ENCODE results near the gene RFX3.

RFX3 gene

DNA sequence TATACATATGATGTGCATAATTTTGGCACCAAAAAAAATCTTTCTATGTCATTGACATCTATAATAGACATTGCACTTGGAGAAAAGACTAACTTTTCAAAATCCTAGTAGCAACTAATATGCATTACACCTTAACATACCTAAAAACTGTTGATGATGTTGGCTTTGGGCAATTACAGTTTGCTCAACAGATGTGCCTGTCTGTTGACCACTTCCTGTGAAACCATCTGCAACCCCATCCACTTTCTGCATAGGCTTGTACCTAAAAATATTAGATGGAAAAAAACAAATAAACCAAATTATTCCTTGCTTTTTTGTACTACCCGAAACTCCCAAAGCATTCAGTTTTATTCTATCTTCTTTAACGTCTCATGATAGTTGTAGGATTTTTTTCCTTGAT, 248.6 kb downstream of the RFX3 start:
- no peak for DNase-seq (ENCODE audit: low spot score)

DNA sequence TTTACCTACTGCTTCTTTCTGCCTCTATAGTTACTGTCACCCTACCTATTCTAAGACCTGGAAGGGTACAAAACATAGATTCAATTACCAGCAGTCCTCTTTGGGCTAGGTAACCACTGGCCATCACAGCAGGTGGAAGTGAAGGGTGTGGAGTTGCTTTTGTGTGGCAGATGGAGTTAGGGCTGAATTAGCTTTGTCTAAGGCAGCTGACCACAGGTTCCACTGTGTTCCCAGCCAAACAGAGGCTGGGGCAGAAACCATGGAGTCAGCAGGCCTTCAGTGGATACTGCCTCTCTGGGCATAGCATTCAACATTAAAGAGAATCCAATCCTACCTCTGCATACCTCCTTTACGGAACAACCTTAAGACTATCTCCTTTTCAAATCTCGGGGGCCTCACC, 254.2 kb downstream of the RFX3 start:
- no peak for DNase-seq (ENCODE audit: low spot score)

DNA sequence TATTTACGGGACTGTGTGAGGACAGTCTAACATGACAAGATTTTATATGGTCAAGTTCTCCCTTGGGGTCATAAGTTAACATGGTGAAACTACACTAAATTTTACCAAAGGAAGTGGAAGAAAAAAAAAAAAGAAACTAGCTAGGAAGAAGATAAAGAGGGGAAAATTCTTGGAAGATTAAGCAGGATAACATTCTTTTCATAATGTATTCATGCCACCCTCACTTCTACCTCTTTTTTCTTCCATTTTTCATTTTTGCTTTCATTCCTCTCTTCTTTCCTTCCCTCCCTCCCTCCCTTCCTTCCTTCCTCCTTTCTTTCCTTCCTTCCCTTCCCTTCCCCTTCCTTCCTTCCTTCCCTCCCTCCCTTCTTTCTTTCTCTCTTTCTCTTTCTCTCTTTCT, 254.6 kb downstream of the RFX3 start:
- DNase-seq (ENCODE audit: low spot score), result no peak

DNA sequence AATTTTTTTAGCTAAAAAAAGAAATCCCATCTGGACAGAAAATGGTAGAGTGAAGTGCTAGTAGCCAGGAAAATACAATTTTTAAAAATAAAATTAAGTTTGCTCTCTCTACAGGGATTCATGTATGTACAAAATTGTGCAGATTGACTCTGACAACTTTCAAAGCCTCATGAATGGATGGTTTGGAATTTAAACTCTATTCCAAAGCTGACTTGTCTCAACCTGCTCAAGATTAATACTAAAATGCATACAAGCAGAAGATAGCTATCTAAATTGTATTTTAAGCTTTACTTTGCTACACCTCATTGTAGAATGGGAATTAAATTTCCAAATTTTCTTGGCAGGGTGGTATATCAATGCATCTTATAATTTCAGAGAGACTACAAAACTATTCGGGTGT, 257.6 kb downstream of the RFX3 start:
- no peak for DNase-seq (ENCODE audit: low spot score)

DNA sequence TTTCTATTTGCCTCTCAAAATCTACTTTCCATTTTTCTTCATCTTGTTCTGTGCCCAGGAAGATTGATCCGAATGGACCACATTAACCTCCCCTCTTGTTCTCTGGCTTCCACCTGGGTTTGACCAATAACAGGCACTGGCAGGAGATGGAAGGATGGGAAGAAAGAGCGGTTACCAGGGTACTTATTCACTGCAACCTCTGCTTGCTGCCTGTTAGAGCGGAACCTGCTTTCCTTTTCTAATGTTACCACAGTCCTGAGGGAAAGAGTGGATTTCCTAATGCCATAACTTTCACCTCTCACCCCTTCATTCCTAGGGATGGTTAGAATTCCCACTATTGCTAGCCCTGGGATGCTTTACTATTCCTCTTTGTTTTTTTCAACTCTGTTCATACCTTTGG, 262.1 kb downstream of the RFX3 start:
- no peak for DNase-seq (ENCODE audit: low spot score)

DNA sequence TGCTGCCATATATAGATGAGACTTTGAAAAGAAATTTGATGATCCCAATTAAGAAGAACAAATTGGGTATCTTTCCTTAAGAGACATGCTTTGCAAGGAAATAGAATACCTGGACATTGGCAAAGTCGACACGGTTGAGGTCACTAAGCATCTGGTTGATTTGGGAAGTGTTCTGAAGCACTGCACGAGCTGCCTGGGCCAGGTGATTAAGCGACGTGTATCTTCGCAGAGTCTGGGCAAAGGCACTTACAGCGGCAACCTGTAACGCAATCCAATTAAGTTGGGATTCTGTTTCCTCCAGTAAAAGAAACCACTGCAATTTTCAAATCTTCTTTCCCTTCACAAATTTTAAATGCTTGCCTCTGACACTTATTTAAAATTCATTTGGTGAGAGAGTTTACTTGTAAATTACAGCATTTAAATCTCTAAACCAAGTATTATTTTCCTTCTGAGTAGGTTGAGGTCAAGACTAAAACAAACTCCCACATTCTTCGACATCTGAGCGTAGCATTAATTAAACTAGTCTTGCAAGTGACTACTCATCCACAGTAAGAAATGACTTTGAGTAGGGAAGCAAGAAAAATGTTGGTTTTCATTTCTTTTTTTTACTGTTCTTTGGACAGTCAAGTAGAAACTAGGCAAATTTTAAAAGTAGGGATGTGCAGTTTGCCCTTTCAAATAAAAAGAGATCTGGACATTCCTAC, 262.8 kb downstream of the RFX3 start:
- no peak for DNase-seq (ENCODE audit: low spot score)

DNA sequence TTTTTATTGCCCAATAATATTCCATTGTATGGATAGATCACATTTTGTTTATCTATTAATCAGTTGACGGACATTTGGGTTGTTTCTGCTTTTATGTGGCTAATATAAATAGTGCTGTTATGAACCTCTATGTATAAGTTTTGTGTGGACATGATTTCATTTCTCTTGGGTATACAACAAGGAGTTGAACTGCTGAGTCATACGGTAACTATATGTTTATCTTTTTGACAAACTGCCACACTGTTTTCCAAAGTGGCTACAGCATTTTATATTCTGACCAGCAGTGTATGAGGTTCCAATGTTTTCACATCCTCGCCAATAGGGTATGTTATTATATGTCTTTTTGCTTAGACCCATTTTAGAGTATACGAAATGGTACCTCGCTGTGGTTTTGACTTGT, 264.3 kb downstream of the RFX3 start:
- no peak for DNase-seq (ENCODE audit: low spot score)

DNA sequence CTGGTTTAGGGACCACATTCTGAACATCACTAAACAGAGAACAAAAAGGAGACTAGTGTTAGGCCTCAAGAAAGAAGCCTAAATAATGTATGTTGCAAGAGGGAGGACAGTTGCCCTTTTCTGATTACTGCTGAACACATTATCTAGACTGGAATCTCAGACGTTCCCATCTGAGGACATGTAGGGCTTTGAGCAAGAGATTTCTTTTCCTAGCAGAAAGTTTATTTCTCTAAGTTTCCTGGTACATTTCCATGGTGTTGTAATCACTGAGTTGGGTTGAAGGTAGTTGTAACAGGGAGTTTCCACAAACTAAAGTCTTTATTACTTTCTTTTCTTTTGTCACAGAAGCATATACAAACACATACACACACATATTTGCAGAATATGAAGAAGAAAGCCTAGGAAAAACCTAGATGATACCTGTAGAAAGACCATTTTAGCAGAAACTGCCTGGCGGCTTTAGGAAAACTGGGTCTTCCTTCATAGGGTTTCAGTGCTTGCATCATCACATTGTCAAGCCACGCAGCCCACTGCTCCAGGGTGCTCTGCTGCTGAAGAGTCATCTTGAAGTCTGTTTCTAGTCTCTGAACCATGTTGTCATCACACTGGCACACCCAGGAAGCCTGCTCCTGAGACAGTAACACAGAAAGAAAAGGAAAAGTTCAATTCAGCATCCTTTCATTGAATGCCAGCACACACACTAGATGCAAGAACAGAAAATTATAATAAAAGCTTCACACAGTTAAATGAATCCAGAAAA, 269.1 kb downstream of the RFX3 start:
- DNase-seq (ENCODE audit: low spot score), result no peak

DNA sequence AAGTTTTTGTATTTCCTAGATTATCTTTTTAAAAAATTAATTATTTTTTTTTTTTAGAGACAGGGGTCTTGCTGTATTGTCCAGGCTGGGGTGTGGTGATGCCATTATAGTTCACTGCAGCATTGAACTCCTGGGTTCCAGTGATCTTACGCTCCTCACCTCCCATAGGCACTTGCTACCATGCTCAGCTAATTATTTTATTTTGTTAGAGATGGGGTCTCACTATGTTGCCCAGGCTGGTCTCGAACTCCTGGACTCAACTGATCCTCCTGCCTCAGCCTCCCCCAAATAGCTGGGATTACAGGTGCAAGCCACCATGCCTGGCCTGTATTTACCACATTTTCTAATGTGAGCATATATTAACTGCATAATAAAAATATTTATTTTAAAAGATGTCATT, 274.5 kb downstream of the RFX3 start:
- DNase-seq (ENCODE audit: low spot score), result no peak

DNA sequence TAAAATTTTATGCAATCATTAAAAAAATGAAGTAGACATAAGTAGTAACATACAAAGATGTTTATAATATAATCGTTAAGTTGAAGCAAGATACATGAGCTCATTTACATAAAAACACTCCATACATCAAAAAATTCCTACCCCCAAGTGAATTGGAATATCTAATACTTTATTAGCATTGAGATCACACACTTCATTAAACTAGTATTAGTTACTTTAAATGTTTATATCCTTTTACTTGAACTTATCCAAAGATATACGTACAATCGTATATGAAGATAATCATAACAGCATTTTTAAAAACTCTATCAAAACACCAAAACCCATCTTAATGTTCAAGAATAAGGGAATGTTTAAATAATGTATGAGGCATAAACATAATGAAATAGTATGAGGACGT, 275.1 kb downstream of the RFX3 start:
- no peak for DNase-seq (ENCODE audit: low spot score)

DNA sequence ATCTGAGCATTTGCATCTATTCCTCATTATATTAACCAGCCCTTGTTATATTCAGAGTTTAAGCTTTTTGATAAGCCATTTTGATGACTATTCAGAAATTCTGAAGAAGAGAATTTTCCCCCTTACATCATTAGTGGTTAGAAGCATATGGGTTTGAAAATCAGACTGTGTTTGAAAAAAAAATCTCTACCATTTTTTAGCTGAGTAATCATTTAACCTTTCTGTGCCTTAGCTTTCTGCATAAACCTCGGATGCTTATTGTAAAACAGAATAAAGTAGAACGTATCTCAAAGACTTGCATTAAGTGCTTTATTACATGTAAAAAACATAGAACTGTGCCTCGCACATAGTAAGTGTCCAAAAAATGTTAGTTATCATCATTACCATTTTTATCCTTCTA, 278.6 kb downstream of the RFX3 start:
- DNase-seq (ENCODE audit: low spot score), result no peak

DNA sequence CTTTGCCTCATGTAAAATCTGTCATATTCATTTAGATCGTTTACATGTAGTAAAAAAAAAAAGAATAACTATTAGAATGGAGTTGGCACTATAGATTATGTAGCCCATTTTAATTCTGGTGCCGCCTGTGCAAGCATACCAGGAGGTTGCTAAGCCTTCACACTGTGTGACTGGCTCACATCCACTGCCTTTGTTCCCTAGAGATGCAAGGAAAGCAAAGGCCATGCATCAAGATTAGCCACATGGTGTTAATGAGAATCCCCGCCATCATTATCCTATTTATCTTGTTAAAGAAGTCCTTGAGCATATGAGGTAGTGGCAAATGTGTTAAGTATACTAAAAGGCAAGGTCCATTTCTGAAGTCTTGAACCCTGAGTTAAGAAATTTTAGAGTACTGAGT, 279.6 kb downstream of the RFX3 start:
- DNase-seq (ENCODE audit: low spot score), result no peak

DNA sequence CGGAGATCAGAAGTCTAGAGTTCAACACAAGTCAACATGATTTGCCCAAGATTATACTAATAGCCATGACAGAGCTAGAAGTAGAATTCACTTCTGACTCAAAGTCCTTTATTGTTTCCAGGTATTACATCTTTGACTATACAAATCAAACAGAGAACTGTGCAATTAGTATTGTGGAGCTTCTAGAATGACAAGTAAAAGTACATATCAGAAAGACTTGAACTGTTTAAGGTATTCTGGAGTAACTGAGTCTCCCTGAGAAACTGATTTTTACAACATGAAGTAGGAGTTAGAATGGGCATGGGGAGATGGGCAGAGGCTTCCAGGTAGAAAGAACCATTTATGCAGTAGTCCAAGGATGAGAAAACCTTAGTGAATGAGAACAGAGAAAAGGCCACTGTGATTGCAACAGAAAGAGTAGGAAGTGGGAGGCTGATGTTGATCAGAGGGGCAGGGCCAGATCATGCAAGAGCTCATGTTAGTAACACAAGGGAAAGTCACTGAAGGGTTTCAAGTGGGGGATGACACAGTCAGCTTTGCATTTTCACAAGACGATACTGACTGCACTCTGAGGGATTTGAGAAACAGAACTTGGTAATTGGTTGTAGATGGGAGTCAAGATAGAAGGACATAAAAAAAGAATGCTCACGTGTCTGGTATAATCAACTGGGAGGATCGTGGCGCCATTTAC, 280.7 kb downstream of the RFX3 start:
- no peak for DNase-seq (ENCODE audit: low spot score)

DNA sequence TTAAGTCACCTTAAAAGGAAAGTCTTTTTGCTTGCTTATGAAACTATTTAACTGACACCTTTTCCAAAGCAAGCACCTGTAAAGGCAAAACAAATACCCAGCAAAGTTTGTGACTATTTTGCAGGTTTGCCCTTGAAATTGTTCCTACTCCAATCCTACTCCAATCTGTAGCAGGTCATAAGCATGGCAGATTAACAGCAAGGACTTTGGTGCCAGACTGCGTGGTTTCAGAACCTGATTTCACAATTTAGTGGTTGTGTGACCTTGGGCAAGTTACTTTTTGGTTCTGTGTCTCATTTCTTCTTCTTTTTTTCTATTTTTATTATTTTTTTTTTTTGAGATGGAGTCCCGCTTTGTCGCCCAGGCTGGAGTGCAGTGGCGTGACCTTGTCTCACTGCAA, 282.1 kb downstream of the RFX3 start:
- no peak for DNase-seq (ENCODE audit: low spot score)

DNA sequence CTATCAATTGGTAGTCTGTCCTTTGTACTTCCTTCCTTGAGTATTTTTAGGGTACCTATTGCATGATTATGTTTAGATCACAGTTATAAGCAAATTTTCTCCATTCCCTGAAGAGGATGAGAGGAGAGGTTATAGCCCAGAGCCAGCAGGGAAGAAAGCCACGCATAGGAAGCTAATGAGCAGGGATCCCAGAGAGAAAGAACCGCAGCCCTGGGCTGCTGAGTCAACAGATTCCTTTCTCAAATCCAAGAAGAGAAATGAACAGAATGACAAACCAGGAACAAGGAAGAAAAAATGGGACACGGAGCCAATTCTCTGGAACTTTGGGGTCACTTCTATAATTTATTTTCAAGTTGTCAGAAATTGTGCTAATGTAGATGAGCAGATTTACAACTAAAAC, 284.5 kb downstream of the RFX3 start:
- DNase-seq (ENCODE audit: low spot score), result peak; percentile 10

DNA sequence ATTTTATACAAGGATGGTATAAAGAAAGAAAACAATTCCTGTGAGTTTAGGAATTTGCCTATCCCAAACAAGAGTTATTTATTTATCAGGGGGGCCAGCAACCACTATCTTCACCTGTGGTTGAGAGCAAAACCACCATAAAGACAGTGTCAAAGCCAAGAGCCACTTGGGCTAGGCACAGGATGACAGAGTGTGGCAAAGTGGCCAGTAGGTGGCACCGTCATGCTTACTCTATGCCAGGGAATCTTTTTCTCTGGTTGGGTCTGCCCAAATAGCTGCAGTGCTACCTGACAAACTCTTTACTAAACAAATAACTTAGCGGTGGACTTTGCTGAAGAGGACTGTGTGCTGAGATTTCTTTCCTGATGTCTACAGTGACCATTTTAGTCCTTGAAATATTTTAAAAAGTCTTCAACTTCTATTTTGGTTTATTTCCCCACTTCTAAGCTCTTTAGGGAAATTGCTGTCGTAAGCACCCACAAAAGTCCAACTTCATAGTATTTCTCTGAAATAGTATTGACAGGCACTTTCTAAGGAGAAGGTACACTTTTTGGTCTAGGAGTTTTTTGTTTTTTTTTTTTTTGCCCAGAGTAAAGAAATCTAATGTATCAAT, 285.0 kb downstream of the RFX3 start:
- DNase-seq (ENCODE audit: low spot score), result peak; percentile 81

DNA sequence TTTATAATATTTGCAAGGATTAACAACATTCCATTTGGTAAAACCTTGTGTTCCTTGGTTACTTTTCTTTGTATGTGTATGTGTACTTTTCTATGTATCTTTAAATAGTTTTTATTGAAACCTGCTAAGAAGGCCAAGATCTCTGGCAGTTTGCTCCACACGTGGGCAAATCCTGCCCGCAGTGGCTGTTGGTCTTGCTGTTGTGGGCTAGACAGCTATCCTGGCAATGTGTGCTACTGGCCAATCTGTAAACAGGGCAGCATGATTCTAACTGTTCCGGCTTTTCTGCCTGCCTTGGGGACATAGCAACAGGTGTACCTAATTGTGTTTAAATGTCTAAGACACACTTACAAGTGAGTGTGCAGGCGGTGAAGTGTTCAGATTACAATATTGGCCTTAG, 286.6 kb downstream of the RFX3 start:
- DNase-seq (ENCODE audit: low spot score), result no peak

DNA sequence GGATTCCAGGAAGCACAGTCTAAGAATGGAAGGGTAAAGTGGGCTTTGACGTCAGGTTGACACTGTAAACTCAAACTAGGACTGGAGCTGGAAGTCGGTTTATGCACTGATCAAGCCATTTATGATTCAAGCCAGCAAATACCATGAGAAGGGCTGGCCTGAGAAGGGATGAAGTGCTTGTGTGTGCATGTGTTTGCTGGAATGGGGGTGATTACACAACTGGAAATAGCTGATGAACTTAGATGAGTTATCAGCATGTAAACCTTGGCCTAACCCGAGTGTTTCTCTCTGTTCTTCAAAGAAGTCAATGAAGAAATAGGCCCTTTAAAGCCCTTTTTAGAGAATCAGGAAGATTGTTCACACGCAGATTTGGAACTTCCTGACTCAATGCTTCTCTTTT, 287.6 kb downstream of the RFX3 start:
- no peak for DNase-seq (ENCODE audit: low spot score)

DNA sequence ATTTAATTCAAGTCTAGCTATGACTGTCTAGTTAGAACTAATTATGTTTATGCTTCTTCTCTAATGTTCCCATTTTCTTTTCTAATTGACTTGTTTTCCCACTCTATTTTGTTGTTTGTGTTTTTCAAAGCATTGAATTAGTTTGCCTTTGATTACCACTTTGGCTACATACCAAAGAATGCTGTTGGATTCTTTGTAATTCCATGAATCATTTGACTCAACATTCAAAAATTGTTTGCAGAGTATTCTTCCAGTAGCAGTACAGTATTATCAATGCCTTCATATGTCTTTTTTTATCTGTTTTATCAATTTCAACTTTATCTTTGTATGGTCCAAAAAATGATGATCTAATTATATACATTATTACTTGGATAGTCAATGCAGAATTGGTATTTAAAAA, 288.7 kb downstream of the RFX3 start:
- no peak for DNase-seq (ENCODE audit: low spot score)

DNA sequence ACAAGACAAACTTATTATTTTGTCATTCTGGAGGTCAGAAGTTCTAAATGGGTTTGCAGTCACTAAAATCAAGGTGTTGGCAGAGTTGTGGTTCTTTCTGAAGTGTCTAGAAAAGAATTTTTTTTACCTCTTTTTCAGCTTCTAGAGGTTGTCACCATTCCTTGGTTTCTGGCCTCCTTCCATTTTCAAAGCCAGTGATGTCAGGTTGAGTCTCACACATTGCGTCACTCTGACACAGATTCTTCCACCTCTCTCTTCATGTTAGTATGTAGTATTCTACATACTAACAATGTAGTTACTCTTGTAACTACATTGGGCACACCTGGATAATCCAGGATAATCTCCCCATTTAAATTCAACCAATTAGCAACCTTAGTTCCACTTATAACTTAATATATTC, 290.3 kb downstream of the RFX3 start:
- no peak for DNase-seq (ENCODE audit: low spot score)

DNA sequence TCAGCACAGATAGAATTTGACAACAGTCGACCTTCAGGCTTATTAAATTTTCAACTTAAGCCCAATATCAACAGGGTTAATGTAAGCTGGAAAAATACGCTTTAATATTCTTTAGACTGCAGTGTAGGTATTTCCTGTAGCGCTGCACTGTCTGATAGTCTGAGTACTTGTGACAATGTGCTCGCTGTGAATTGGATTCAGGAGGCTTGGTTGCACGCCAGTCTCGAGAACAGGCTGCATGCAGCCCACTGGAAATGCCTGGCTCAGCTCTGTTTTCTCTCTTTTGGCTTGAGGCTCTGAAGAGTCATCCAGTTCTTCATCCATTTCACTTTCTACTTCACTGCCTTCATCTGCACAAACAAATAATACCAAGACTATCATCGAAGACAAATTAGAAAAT, 300.9 kb downstream of the RFX3 start:
- peak; percentile 81 for DNase-seq (ENCODE audit: low spot score)

DNA sequence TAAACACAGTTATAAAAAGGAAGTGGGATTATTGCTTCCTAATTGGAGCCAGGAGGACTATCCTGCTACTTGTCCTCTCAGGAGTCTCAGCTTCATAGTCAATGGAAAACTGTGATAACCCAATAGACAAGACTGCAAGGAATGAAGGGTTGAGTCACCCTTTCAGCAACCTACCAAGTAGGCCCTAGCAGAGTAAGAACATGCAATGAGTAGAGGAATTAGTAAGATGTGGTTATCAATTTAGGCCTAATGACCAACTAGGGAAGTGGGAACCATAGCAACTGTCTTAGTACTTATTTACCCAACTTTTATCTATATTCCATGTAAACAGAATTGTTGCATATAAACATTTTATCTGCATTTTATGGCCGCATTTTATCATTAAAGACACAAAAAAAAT, 310.1 kb downstream of the RFX3 start:
- no peak for DNase-seq (ENCODE audit: low spot score)

DNA sequence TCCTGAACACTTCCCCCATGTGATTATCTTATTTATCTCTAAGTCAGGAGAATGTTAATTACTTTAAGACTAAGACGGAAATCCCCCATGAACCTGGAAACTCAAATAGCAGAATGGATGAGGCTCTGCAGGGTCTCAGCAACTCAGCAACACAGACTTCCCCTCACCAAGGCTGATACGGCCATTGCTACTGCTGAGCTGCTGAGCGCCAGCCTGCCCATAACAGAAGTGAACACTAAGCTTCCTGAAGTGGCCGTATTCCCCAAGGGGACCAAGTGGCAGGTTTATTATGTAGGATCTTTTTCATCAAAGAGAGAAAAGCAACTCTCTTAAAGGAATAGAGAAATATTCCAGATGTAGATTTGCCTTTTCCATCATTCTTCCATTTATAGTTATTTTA, 311.1 kb downstream of the RFX3 start:
- DNase-seq (ENCODE audit: low spot score), result no peak

Measured in Ammon's horn (tissue), 1 donor.